Heart left ventricle (tissue), 13 donors: ENCODE data around the gene UNC93A.

Source experiments
- POLR2A ChIP-seq, 2 donors: fragments of 450-650 bp; IDR thresholded peaks; one replicate each; pipeline ENCODE4 v1.6.1; 2017; ENCODE audit warnings: antibody characterized with exemption in 2 of 2, mild to moderate bottlenecking in 2 of 2, moderate library complexity in 2 of 2
- TF ChIP-seq, protein P1 (sequence below), 12 donors: fragments of 200-600 bp; sonication (generic) in 4 of 12; IDR thresholded peaks; one replicate each; pipeline versions ENCODE4 v1.5.0 to v1.8.0; 2018 to 2022; ENCODE audit warnings: antibody characterized with exemption in 12 of 12, mild to moderate bottlenecking in 5 of 12
- donor health status: ischemic (EF 13 %, LVEDD 7.1; RV severe dilation, severe dysfunction).
- donor health status: DM: no; HTN: yes; CAD: no.
- donor health status: DM: no; HTN: no; CAD: no.
- donor health status: ischemic (EF 25% LVEDD 6.9; RV normal size, moderate dysfunction).
- donor health status: ischemic (EF 25% LVEDD 5.7; RV mildly dilated, moderate dysfunction).
- donor health status: ischemic (EF 35%, LVEDD 5.7; RV mildly dilated, moderate dysfunction).
- donor health status: nonischemic (EF 11% LVEDD 7.7; RV severe dilation, severe dysfunction).
- donor health status: DM: yes; HTN: yes; CAD: no.
- donor health status: PGD.
- donor health status: ischemic (EF 29% LVEDD 5.4; RV normal size, mild dysfunction).
- donor health status: nonischemic (EF 23%, LVEDD 6.1; RV moderate dilation, normal function).

DNA sequence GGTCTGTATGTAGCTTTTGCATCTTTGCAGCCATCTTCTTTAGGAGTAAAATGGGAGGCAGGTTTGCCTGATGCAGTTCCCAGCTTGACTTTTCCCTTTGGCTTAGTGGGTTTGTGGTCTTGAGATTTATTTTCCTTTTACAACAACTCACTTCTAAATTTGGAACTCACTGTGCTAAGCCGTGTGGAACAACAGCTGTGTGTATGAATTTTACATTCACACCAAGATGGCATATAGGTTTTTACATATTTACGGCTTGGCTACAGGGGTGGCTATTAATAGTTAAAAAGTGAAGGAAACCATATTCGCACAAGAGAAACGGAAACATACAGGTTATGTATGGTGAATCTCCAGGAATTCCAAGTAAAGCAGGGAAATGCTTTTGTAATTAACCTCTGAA is 36.3 kb downstream of the UNC93A start:
- TF ChIP-seq, protein P1, sequence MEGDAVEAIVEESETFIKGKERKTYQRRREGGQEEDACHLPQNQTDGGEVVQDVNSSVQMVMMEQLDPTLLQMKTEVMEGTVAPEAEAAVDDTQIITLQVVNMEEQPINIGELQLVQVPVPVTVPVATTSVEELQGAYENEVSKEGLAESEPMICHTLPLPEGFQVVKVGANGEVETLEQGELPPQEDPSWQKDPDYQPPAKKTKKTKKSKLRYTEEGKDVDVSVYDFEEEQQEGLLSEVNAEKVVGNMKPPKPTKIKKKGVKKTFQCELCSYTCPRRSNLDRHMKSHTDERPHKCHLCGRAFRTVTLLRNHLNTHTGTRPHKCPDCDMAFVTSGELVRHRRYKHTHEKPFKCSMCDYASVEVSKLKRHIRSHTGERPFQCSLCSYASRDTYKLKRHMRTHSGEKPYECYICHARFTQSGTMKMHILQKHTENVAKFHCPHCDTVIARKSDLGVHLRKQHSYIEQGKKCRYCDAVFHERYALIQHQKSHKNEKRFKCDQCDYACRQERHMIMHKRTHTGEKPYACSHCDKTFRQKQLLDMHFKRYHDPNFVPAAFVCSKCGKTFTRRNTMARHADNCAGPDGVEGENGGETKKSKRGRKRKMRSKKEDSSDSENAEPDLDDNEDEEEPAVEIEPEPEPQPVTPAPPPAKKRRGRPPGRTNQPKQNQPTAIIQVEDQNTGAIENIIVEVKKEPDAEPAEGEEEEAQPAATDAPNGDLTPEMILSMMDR (IDR thresholded peaks at IDR 0.05) = no peak
- no peak for TF ChIP-seq POLR2A (IDR thresholded peaks at IDR 0.05)
